PFSK-1 (cell line): ENCODE measurements around the gene SERPINB10.

Source experiments
- FOXP2 ChIP-seq: optimal IDR thresholded peaks from 2 replicates; pipeline ENCODE3; 2011; ENCODE audit warnings: borderline replicate concordance, control low read depth, inconsistent platforms; ENCODE audit not compliant: insufficient read depth; ENCODE audit errors: extremely low read length, extremely low read depth
- POLR2AphosphoS5 ChIP-seq: IDR thresholded peaks from 2 replicates; pipeline ENCODE4 v1.6.1; 2012; ENCODE audit warnings: low read depth, mild to moderate bottlenecking, control low read depth, low read length, moderate library complexity
- REST ChIP-seq, 2 experiments: IDR thresholded peaks; 2 replicates each; pipeline versions ENCODE4 v1.6.1 to v1.8.0; 2011 to 2012; ENCODE audit warnings: low read depth in 2 of 2, low read length in 2 of 2, control low read depth in 1 of 2, inconsistent platforms in 1 of 2, mild to moderate bottlenecking in 1 of 2, moderate library complexity in 1 of 2; ENCODE audit not compliant: insufficient read depth in 1 of 2
- SIN3A ChIP-seq: IDR thresholded peaks from 2 replicates; pipeline ENCODE4 v1.6.1; 2012; ENCODE audit warnings: mild to moderate bottlenecking, low read length, moderate library complexity, borderline replicate concordance; ENCODE audit not compliant: insufficient read depth
- TAF1 ChIP-seq: IDR thresholded peaks from 2 replicates; pipeline ENCODE4 v1.6.1; 2012; ENCODE audit warnings: low read length, control low read depth, borderline replicate concordance; ENCODE audit not compliant: insufficient read depth

DNA sequence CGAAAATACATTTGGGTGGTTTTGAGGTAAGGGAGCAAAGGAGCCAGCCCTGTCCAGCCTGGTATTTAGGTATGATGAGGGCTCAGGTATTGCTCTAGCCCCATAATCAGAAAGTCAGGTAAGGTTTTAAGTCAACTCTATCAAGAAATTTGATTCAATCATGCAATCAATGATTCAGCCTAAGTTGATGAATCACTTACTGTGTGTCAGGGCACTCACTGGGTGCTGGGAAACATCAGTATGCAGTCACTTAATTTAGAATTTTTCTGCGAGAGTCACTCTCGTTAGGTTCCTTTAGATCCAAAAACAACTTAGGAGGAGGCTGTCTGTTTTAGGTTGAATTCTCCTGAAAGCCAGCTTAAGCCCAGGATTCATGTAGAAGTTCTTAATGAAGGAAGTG, 37.9 kb upstream of the SERPINB10 start:
- TF ChIP-seq TAF1 (no peak), POLR2AphosphoS5 (no peak), FOXP2 (no peak), REST (IDR thresholded peaks at IDR 0.05; ENCODE audit: insufficient read depth in 1 of 2, low read depth in 2 of 2, low read length in 2 of 2) (no peak), SIN3A (no peak)
